GM21723 (cell line): ENCODE measurements around the gene SNPH.
"Not testable (repeated sequence)": the region's sequence is repeated elsewhere in the genome, so short reads cannot be mapped to it uniquely, and the experiment has no call there.

Source experiments
- ATAC-seq: cut with Tn5 transposase; IDR thresholded peaks from one replicate; pipeline ENCODE4 v1.9.1; 2021; ENCODE audit warnings: mild to moderate bottlenecking, moderate library complexity; ENCODE audit not compliant: unreplicated experiment

Gene SNPH

DNA sequence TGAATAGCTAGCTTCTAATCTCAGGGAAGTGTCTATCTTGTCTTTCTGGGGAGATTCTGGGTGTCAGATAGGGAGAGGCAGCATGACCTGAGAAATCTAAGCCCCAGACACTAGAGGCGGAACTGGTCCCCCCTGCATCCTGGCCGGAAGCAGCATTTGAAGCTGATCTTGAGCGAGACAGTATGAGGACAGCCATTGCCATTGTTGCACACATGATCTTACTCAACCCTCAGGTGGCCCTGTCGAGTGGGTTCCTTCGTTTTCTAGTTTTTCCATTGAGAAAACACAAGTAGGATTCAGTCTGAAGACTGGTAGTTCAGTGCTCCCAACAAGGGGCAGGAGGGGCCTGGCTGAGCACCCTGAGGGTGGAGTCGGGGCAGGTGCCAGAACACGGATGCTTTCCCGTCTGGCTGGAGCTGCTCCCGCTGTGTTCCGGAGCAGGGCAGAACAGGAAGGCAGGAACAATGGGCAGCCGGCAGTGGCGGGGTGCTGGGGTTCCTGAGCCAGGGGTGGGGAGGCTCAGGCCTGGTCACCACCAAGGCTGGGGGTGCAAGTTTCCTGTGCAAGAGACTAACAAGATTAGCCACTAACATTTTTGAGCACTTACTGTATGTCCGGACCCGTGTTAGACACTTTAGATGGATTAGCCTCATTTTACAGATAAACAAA, 70.7 kb downstream of the SNPH start:
- no peak for ATAC-seq

DNA sequence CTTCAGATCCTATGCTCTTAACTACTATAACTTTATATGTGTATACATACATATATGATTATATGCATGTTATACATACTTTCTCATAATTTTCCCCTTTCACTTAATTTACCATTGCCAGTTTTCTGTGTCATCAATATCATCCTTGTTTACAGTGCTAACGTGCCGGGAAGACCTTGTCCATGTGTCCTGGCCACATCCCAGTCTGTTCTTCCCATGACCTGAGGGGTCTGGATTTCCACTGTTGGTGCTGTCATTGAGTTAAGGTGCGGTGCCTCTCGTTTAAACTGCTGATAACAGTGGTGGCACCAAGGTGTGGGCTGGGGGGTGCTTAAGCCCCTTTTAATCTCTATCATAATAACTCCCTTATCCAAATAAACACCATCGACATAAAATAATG, 71.3 kb downstream of the SNPH start:
- ATAC-seq, result no peak

GRCh38 chr20:1338096-1338495, 72.0 kb downstream of the SNPH start:
- no peak for ATAC-seq

- no peak for ATAC-seq
These were observed 72.7 kb downstream of the SNPH start for GRCh38 chr20:1338801-1339200.

GRCh38 chr20:1341561-1342265, 75.6 kb downstream of the SNPH start:
- ATAC-seq, result no peak

GRCh38 chr20:1343446-1344124, 77.5 kb downstream of the SNPH start:
- ATAC-seq, result not testable (repeated sequence)

DNA sequence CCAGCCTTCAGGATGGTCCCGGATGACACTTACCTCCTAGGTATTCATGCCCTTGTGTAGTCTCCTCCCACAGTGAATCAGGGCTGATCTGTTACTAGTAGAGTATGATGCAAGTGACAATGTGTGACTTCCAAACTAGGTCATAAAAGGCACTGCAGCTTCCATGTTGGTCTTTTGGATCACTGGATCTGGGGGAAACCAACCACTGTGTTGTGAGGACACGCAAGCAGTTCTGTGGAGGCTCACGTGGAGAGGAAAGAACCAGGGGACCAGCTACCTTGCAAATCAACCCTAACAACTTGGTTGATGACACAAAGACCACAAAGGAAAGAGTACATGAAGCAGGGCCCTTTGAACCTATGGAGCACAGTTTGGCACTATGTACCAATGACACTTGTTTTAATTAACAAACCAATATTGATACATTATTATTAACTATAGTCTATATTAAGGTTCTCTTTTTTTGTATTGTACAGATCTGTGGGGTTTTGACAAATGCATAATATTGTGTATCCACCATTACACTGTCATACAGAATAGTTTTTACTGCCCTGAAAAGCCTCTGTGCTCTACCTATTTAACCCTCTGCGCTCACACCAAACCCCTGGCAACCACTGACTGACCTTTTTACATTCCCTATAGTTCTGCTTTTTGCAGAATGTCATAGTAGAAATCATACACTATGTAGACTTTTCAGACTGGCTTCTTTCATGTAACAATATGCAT, 79.1 kb downstream of the SNPH start:
- ATAC-seq, result no peak

GRCh38 chr20:1345756-1346093, 79.6 kb downstream of the SNPH start:
- ATAC-seq, result no peak

- ATAC-seq, result no peak
These were observed 80.3 kb downstream of the SNPH start for GRCh38 chr20:1346315-1346969.

GRCh38 chr20:1353956-1354355, 87.9 kb downstream of the SNPH start:
- no peak for ATAC-seq

GRCh38 chr20:1357921-1358671, 92.0 kb downstream of the SNPH start:
- no peak for ATAC-seq
